Natural killer cell (primary cell): ENCODE results near the gene ST8SIA5. TPM values are rescaled to one million over a fixed set of nuclear protein-coding genes. Genes with fewer than 3 reads are reported as not detected.

Experiments
- ATAC-seq, 3 donors: fragments of 150-1000 bp in 2 of 3; fragments of 200-7000 bp in 1 of 3; cut with Tn5 transposase; 1 replicate in 1 of 3; 2 replicates in 2 of 3; pipeline ENCODE4 v1.10.0; 2021; ENCODE audit warnings: mild to moderate bottlenecking in 2 of 3, moderate library complexity in 2 of 3
- DNase-seq, 2 donors: peaks; one replicate each; pipeline versions ENCODE4 v3.0.0 to v3.0.0-alpha.2; 2013 to 2021; ENCODE audit warnings: mixed read lengths in 1 of 2
- H3K27ac ChIP-seq: one replicate; pipeline ENCODE4 v1.5.1; 2013; ENCODE audit warnings: mild to moderate bottlenecking, low read length
- H3K27me3 ChIP-seq: one replicate; pipeline ENCODE4 v1.6.1; 2013; ENCODE audit warnings: low read length; ENCODE audit not compliant: control insufficient read depth, insufficient read depth
- H3K36me3 ChIP-seq: one replicate; pipeline ENCODE4 v1.6.1; 2013; ENCODE audit warnings: low read length; ENCODE audit not compliant: control insufficient read depth, insufficient read depth
- H3K4me1 ChIP-seq: one replicate; pipeline ENCODE4 v1.6.1; 2013; ENCODE audit warnings: low read length; ENCODE audit not compliant: control insufficient read depth, insufficient read depth
- H3K4me3 ChIP-seq: one replicate; pipeline ENCODE4 v1.5.1; 2013; ENCODE audit warnings: low read length
- H3K9me3 ChIP-seq: one replicate; pipeline ENCODE4 v1.6.1; 2013; ENCODE audit warnings: low read length; ENCODE audit not compliant: control insufficient read depth, insufficient read depth
- H3K27ac Mint-ChIP-seq, 2 donors: one replicate each; pipeline ENCODE4 v1.8.0; 2022; ENCODE audit warnings: mild to moderate bottlenecking in 2 of 2, mixed read lengths in 2 of 2, moderate library complexity in 1 of 2
- H3K27me3 Mint-ChIP-seq, 2 donors: one replicate each; pipeline ENCODE4 v1.8.0; 2022; ENCODE audit warnings: low read depth in 2 of 2, mixed read lengths in 2 of 2
- H3K36me3 Mint-ChIP-seq: one replicate; pipeline ENCODE4 v1.8.0; 2022; ENCODE audit warnings: mixed read lengths
- H3K4me1 Mint-ChIP-seq, 2 donors: one replicate each; pipeline ENCODE4 v1.8.0; 2022; ENCODE audit warnings: mixed read lengths in 2 of 2
- H3K4me3 Mint-ChIP-seq: one replicate; pipeline ENCODE4 v1.8.0; 2022; ENCODE audit warnings: mild to moderate bottlenecking, moderate library complexity, mixed read lengths
- H3K9me3 Mint-ChIP-seq, 2 donors: one replicate each; pipeline ENCODE4 v1.8.0; 2022; ENCODE audit warnings: mixed read lengths in 2 of 2
- CTCF ChIP-seq: fragments of 200-600 bp; IDR thresholded peaks from one replicate; pipeline ENCODE4 v1.8.0; 2022; ENCODE audit warnings: antibody characterized with exemption
- WGBS: methylation state at CpG from one replicate; pipeline ENCODE4 v1.1.7; 2013; ENCODE audit warnings: missing lambda C conversion rate; ENCODE audit not compliant: insufficient coverage; 5-methylcytosine and 5-hydroxymethylcytosine counted together
- intact Hi-C: fragments of 100-400 bp; cut with micrococcal nuclease; formaldehyde crosslinking; loops from one replicate; pipeline ENCODE4 v1.14.2; 2022
- total RNA-seq, 4 donors: library from RNA; stranded (reverse); fragments of 120-200 nt in 1 of 4; gene quantifications; one replicate each; pipeline versions ENCODE4 v1.2.3 to v1.2.4, GENCODE V29; 2013 to 2022

ST8SIA5 gene
- total RNA-seq, 3 donors from 2014 or later (not counting 1 experiment from before 2014, with no cell fraction given) = 0.23 TPM; not detected in 2

GRCh38 chr18:46770708-46771107 lies 13.9 kb upstream of the ST8SIA5 start:
- H3K27me3 ChIP-seq = no peaks in the 10 kb centered on the region
- intact Hi-C loops = no loop called here
- H3K27ac ChIP-seq = no peak overlapping the region
- no peak overlapping the region for H3K4me3 ChIP-seq
- no peak overlapping the region for H3K27ac Mint-ChIP-seq
- H3K36me3 ChIP-seq = no peaks in the 10 kb centered on the region
- H3K36me3 Mint-ChIP-seq = no peaks in the 10 kb centered on the region
- TF ChIP-seq CTCF = no peak
- ATAC-seq (no peak), DNase-seq (no peak)
- no peaks in the 10 kb centered on the region for H3K9me3 Mint-ChIP-seq
- H3K4me3 Mint-ChIP-seq = no peak overlapping the region
- WGBS = 89% methylated on average over 1 of the region's 2 CpGs
- H3K27me3 Mint-ChIP-seq = peaks cover 3 to 12% of the 10 kb centered on the region in 2 donors
- H3K4me1 Mint-ChIP-seq = peaks cover 0 to 8% of the 10 kb centered on the region in 2 donors
- no peaks in the 10 kb centered on the region for H3K4me1 ChIP-seq
- no peaks in the 10 kb centered on the region for H3K9me3 ChIP-seq

GRCh38 chr18:46768166-46768921 lies 11.5 kb upstream of the ST8SIA5 start:
- H3K36me3 Mint-ChIP-seq = no peaks in the 10 kb centered on the region
- H3K27ac ChIP-seq = no peak overlapping the region
- H3K36me3 ChIP-seq = no peaks in the 10 kb centered on the region
- ATAC-seq (no peak), DNase-seq (no peak)
- peaks cover 0 to 8% of the 10 kb centered on the region in 2 donors for H3K4me1 Mint-ChIP-seq
- H3K4me1 ChIP-seq = no peaks in the 10 kb centered on the region
- intact Hi-C loops = no loop called here
- no peak overlapping the region for H3K4me3 ChIP-seq
- H3K9me3 ChIP-seq = no peaks in the 10 kb centered on the region
- H3K9me3 Mint-ChIP-seq = no peaks in the 10 kb centered on the region
- WGBS = 82% methylated on average over 9 of the region's 9 CpGs
- H3K27me3 ChIP-seq = no peaks in the 10 kb centered on the region
- peaks cover 19 to 24% of the 10 kb centered on the region in 2 donors for H3K27me3 Mint-ChIP-seq
- H3K27ac Mint-ChIP-seq = no peak overlapping the region
- no peak for TF ChIP-seq CTCF
- H3K4me3 Mint-ChIP-seq = no peak overlapping the region

GRCh38 chr18:46767217-46767616 lies 10.4 kb upstream of the ST8SIA5 start:
- intact Hi-C loops = no loop called here
- no peak overlapping the region for H3K27ac Mint-ChIP-seq
- DNase-seq (no peak), ATAC-seq (no peak)
- H3K4me3 Mint-ChIP-seq = no peak overlapping the region
- peaks cover 4% of the 10 kb centered on the region for H3K27me3 ChIP-seq
- H3K4me3 ChIP-seq = no peak overlapping the region
- no peak overlapping the region for H3K27ac ChIP-seq
- H3K27me3 Mint-ChIP-seq = peaks cover 29 to 30% of the 10 kb centered on the region in 2 donors
- no peak for TF ChIP-seq CTCF
- H3K9me3 Mint-ChIP-seq = no peaks in the 10 kb centered on the region
- H3K4me1 ChIP-seq = no peaks in the 10 kb centered on the region
- H3K36me3 Mint-ChIP-seq = no peaks in the 10 kb centered on the region
- H3K9me3 ChIP-seq = no peaks in the 10 kb centered on the region
- H3K36me3 ChIP-seq = no peaks in the 10 kb centered on the region
- H3K4me1 Mint-ChIP-seq = peaks cover 0 to 8% of the 10 kb centered on the region in 2 donors

- no peaks in the 10 kb centered on the region for H3K36me3 Mint-ChIP-seq
- H3K4me1 Mint-ChIP-seq = peaks cover 0 to 2% of the 10 kb centered on the region in 2 donors
- H3K27ac Mint-ChIP-seq = no peak overlapping the region
- Histone ChIP-seq H3K27ac (no peak overlapping the region), H3K36me3 (no peaks in the 10 kb centered on the region), H3K4me1 (no peaks in the 10 kb centered on the region), H3K9me3 (no peaks in the 10 kb centered on the region), H3K4me3 (no peak overlapping the region), H3K27me3 (peaks cover 14% of the 10 kb centered on the region)
- ATAC-seq (no peak), DNase-seq (no peak)
- intact Hi-C loops = no loop called here
- WGBS = no CpG with 5 or more reads among the region's 2 CpGs
- peaks cover 36 to 55% of the 10 kb centered on the region in 2 donors for H3K27me3 Mint-ChIP-seq
- H3K4me3 Mint-ChIP-seq = no peak overlapping the region
- no peaks in the 10 kb centered on the region for H3K9me3 Mint-ChIP-seq
- no peak for TF ChIP-seq CTCF
Observed at GRCh38 chr18:46764586-46764985, 7.7 kb upstream of the ST8SIA5 start.
